HG02678 (cell line): Measurements from ENCODE around the gene KRTAP4-16.
"Not testable (repeated sequence)": the region's sequence is repeated elsewhere in the genome, so short reads cannot be mapped to it uniquely, and the experiment has no call there.

Experiments used
- ATAC-seq: cut with Tn5 transposase; IDR thresholded peaks from one replicate; pipeline ENCODE4 v1.9.1; 2021; ENCODE audit warnings: mild to moderate bottlenecking, moderate library complexity; ENCODE audit not compliant: unreplicated experiment

KRTAP4-16 gene

DNA sequence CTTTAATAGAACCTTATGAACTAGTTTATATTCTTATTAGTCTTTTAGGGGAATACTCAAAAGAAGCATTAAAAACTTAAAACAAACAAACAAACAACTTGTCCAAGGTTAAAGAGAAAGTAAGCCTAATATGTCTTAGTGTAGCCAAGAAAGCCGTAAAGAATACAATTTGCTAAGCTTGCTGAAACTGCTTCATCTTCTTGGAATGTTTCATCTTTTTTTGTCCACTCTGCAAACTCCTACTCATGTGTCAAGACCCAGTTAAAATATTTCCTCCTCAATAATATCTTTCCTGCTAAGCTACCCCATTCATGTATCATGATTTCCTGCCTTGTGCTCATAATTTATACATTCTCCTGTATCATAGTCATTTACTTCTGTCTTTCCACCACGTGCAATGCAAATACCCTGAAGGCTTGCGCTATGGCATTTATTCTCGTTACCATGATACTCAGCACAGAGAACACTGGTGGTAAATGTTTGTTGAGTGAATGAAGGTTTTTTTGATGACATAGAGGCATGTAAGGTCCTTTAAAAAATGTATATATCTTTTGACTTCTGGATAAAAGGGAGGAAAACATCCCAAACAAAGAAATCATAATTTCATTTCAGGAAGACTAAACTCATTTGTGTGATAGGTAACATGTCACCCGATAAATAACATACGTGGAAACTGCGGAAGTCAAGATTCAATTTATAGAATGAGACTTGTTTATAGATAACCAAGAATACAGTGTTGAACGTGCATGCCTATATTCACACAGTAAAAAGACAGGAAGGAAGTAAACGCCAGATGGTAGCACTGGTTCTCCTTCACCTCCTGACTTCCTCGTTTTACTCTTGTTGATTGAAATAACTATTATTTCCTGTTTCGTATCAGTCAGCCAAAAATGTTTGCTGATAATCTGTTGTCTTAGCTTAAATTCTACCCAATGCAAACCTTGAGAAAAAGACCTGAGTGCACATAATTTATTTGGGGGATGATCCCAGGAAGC lies 18.0 kb upstream of the KRTAP4-16 start:
- ATAC-seq, result not testable (repeated sequence)

DNA sequence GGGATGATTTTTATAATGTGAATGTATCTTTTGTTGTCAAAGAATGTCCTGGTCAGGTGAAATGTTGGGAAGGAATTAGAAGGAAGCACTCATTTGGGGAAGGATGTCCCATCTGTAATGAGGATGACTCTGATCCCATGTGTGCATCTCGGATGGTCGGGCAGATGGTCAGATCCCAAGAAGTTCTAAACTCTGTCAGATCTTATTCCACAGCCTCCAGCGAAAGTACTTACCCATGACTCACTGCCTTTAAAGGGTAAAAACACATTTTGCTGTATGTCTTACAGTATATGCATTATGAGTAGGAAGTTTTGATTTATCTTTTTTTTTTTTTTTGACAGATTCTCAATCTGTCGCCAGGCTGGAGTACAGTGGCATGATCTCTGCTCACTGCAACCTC lies 16.7 kb upstream of the KRTAP4-16 start:
- ATAC-seq, result no peak

DNA sequence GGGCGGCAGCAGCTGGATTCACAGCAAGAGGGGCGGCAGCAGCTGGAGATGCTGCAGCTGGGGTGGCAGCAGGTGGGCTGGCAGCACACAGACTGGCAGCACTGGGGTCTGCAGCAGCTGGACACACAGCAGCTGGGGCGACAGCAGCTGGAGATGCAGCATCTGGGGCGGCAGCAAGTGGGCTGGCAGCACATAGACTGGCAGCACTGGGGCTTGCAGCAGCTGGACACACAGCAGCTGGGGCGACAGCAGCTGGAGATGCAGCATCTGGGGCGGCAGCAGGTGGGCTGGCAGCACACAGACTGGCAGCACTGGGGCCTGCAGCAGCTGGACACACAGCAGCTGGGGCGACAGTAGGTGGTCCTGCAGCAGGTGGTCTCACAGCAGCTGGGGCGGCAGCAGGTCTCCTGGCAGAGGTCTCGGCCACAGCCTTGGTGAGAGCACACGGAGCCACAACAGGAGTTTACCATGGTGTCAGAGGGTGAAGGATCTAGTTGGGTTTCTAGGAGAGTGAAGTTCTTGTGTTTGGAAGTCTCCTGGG lies 15.9 kb upstream of the KRTAP4-16 start, which contains the start of gene KRTAP4-11:
KRTAP4-11 (minus strand) TSS at position 528 of the 541 bp plus-strand sequence; CDS start at position 470, 58 bp downstream.
- not testable (repeated sequence) for ATAC-seq

DNA sequence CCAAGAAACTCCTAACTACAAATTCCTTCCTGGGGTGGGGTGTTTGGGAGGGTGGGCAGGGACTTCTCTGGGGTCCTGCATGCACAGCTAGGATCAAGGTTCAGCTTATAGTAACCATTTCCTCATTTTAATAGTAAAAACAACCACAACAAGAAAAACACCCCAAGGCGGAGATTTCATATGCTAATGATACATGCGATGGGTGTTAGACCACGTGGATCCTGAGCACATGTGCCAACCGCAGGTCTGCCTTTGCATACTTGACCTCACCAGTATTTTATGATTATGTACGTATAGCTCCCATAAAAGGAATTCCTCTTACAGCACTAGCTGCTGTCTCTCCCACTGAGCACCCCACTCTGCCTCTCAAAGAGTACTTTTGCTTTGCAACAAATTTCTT lies 14.3 kb upstream of the KRTAP4-16 start:
- ATAC-seq, result no peak

DNA sequence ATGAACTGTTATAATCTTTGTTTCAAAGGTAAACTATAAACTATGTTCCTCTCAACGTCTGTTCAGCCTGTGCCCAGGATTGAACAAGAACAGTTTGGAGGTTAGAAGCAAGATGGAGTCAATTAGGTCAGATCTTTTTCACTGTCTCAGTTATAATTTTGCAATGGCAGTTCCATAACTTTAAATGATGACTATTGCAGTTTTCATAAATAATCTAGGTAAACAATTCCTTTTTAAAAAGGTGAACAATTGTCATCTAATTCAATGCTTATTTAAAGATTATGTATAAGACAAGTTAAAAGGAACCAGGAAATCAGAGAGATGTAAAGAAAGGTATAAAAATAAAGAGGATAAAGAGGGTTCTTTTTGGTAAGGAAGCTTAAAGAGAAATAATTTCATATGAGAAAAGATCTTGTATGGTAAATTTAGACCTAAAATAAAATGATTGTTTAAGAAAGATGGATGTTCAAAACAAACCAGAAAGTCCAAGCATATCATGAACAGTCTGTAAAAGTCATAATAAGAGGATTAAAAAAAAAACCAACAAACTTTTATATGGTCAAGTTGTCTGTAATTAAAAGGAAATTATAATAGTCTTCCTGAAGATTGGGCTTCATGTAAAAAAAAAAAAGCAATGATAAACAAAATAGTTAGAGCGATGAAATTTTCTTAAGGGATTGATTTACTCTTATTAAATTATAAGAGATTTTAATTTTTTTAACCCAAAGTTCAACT lies 9.3 kb upstream of the KRTAP4-16 start:
- no peak for ATAC-seq

DNA sequence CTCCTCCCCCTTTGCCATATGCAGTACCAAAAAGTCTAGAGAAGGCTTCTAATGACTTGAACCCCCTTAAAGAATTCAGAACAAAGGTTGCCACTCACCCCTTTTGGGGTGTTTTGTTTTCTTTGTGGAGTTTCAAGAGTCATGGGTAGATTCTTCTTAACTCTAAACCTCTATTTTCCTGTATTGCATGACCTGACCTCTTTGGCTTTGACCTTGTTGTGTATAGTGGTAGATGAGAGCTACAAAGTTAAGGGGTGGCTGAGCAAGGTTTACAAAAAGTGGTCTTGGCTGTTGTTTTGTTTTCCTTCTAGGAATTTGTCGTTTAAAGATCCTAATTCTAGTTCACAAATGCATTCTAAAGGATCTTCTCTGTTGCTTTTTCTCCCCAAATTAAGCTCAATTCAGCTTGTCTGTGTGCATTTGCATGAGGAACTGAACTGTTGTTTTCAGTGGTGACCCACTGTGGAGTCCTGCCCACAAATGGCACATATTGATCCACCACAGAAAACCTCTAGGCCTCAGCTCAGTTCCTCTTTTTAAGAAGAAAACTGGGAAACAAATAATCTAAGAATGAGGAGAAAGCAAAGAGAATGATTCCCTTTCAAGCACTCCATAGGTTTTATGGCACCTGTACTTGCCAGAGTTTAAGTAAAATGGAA lies 6.8 kb upstream of the KRTAP4-16 start:
- ATAC-seq, result not testable (repeated sequence)

DNA sequence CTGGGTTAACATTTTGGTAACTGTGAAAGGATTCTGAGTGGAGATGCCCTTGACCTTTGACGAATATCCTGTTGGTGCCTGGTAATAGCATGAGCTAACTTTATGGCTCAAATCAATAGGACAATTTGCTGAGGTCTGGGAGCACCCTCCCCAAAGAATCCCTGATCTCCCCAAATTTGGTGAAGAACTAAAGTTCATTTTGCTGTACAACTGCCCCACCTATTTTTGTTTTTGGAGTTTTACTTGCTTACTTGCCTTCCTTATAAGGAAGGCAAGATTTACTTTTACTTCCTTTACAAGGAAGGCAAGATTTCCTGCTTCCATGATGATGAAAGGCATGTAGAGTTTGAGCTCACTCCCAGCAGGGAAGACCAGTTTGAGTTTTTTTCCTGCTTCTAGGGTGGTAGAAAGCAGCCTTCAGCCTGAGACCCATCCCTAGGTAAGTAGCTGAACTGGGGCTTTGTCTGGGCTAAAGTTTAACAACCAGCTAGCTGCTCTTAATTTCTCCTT lies 6.0 kb upstream of the KRTAP4-16 start:
- ATAC-seq, result no peak

DNA sequence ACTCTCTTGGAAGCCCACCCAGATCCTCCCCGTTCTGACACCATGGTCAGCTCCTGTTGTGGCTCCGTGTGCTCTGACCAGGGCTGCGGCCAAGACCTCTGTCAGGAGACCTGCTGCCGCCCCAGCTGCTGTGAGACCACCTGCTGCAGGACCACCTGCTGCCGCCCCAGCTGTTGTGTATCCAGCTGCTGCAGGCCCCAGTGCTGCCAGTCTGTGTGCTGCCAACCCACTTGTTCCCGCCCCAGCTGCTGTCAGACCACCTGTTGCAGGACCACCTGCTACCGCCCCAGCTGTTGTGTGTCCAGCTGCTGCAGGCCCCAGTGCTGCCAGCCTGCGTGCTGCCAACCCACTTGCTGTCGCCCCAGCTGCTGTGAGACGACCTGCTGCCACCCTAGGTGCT lies 3.3 kb upstream of the KRTAP4-16 start, which contains the start of gene KRTAP4-9:
KRTAP4-9 (plus strand) TSS at position 43 of the 400 bp plus-strand sequence; CDS start at position 43, 0 bp downstream.
- not testable (repeated sequence) for ATAC-seq

DNA sequence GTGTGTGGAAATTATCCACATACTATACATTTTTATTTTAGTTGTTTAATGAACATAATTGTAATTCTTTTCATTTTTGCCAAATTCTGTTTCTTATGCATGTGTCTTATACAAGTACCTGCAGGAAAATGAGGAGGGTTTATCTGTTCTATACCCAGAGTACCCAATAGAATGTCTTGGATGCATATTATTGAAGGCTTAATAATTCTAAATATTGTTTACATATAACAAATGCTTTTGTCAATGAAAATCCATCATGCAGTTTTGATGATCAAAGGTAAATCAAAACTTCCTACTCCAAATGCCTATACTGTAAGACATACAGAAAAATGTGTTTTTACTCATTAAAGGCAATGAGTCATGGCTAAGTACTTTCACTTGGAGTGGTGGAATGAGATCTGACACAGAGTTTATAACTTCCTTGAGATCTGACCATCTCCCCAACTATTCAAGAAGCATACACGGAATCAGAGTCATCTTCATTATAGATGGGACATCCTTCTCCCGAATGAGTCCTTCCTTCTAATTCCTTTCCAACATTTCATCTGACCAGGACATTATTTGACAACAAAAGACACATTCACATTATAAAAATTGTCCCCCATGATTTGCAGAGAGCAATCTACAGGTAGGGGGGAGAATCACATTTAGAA lies 2.5 kb upstream of the KRTAP4-16 start:
- ATAC-seq, result not testable (repeated sequence)

DNA sequence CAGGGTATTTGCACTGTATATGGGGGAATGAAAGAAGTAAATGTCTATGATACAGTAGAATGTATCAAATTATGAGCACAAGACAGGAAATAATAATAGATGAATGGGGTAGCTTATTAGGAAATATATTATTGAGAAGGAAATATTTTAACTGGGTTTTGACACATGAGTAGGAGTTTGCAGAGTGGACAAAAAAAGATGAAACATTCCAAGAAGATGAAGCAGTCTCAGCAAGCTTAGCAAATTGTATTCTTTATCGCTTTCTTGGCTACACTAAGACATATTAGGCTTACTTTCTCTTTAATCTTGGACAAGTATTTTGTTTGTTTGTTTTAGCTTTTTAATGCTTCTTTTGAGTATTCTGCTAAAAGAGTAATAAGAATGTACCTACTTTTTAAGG lies 1.9 kb upstream of the KRTAP4-16 start:
- ATAC-seq, result no peak

DNA sequence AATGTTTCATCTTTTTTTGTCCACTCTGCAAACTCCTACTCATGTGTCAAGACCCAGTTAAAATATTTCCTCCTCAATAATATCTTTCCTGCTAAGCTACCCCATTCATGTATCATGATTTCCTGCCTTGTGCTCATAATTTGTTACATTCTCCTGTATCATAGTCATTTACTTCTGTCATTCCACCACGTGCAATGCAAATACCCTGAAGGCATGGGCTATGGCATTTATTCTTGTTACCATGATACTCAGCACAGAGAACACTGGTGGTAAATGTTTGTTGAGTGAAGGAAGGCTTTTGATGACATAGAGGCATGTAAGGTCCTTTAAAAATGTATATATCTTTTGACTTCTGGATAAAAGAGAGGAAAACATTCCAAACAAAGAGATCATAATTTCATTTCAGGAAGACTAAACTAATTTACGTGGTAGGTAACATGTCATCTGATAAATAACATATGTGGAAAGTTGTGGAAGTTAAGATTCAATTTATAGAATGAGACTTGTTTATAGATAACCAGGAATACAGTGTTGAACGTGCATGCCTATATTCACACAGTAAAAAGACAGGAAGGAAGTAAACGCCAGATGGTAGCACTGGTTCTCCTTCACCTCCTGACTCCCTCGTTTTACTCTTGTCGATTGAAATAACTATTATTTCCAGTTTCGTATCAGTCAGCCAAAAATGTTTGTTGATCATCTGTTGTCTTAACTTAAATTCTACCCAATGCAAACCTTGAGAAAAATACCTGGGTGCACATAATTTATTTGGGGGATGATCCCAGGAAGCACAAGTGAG lies 2.1 kb downstream of the KRTAP4-16 start:
- not testable (repeated sequence) for ATAC-seq

DNA sequence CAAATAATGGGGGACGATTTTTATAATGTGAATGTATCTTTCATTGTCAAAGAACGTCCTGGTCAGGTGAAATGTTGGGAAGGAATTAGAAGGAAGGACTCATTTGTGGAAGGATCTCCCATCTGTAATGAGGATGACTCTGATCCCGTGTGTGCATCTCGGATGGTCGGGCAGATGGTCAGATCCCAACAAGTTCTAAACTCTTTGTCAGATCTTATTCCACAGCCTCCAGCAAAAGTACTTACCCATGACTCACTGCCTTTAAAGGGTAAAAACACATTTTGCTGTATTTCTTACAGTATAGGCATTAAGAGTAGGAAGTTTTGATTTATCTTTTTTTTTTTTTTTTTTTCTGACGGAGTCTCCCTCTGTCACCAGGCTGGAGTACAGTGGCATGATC lies 3.5 kb downstream of the KRTAP4-16 start:
- no peak for ATAC-seq

DNA sequence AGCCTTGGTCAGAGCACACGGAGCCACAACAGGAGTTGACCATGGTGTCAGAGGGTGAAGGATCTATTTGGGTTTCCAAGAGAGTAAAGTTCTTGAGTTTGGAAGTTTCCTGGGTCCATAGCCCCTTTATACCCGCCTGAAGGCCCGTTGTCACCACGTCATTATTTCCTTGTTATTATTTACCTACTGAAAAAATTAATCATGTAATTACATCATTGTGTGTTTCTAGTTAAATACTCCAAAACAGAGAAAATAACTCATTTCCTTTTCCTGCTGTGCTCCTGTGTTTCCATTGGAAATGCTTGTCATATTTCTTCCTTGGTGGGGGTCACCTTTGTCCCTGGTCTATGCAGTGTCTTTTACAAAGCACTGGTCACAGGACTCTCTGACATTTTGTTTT lies 4.0 kb downstream of the KRTAP4-16 start, which contains the start of gene KRTAP4-8:
KRTAP4-8 (minus strand) TSS at position 101 of the 400 bp plus-strand sequence; CDS start at position 43, 58 bp downstream.
- no peak for ATAC-seq

DNA sequence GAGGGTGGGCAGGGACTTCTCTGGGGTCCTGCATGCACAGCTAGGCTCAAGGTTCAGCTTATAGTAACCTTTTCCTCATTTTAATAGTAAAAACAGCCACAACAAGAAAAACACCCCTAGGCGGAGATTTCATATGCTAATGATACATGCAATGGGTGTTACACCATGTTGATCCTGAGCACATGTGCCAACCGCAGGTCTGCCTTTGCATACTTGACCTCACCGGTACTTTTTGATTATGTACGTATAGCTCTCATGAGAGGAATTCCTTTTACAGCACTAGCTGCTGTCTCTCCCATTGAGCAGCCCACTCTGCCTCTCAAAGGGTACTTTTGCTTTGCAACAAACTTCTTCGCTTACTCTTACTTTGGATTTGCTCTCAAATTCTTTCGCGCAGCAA lies 6.0 kb downstream of the KRTAP4-16 start:
- no peak for ATAC-seq

DNA sequence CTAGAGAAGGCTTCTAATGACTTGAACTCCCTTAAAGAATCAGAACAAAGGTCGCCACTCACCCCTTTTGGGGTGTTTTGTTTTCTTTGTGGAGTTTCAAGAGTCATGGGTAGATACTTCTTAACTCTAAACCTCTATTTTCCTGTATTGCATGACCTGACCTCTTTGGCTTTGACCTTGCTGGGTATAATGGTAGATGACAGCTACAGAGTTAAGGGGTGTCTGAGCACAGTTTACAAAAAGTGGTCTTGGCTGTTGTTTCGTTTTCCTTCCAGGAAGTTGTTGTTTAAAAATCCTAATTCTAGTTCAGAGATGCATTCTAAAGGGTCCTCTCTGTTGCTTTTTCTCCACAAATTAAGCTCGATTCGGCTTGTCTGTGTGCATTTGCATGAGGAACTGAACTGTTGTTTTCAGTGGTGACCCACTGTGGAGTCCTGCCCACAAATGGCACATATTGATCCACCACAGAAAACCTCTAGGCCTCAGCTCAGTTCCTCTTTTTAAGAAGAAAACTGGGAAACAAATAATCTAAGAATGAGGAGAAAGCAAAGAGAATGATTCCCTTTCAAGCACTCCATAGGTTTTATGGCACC lies 13.2 kb downstream of the KRTAP4-16 start:
- ATAC-seq, result not testable (repeated sequence)

DNA sequence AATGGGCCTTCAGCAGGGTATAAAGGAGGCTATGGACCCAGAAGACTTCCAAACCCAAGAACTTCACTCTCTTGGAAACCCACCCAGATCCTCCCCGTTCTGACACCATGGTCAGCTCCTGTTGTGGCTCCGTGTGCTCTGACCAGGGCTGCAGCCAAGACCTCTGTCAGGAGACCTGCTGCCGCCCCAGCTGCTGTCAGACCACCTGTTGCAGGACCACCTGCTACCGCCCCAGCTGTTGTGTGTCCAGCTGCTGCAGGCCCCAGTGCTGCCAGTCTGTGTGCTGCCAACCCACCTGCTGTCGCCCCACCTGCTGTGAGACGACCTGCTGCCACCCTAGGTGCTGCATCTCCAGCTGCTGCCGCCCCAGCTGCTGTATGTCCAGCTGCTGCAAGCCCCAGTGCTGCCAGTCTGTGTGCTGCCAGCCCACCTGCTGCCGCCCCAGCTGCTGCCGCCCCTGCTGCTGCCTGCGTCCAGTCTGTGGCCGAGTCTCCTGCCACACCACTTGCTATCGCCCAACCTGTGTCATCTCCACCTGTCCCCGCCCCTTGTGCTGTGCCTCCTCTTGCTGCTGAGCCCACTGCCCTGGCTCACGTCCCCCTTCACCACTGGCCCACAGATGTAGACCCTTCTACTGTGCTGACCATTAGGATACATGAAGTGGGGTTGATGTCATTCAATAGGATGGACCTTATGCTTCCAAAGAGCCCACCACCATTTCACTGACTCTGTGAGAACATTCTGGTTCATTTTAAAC lies 17.7 kb downstream of the KRTAP4-16 start, which contains the start of gene KRTAP4-7:
KRTAP4-7 (plus strand) TSS at position 51 of the 757 bp plus-strand sequence; CDS start at position 108, 57 bp downstream.
- not testable (repeated sequence) for ATAC-seq

DNA sequence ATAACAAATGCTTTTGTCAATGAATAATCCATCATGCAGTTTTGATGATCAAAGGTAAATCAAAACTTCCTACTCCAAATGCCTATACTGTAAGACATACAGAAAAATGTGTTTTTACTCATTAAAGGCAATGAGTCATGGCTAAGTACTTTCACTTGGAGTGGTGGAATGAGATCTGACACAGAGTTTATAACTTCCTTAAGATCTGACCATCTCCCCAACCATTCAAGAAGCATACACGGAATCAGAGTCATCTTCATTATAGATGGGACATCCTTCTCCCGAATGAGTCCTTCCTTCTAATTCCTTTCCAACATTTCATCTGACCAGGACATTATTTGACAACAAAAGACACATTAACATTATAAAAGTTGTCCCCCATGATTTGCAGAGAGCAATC lies 18.6 kb downstream of the KRTAP4-16 start:
- not testable (repeated sequence) for ATAC-seq

DNA sequence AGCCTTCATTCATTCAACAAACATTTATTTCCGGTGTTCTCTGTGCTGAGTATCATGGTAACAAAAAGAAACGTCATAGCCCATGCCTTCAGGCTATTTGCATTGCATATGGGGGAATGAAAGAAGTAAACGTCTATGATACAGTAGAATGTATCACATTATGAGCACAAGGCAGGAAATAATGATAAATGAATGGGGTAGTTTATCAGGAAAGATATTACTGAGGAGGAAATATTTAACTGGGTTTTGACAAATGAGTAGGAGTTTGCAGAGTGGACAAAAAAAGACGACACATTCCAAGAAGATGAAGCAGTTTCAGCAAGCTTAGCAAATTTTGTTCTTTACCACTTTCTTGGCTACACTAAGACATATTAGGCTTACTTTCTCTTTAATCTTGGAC lies 19.4 kb downstream of the KRTAP4-16 start:
- no peak for ATAC-seq
